Stimulated activated CD8-positive, alpha-beta memory T cell treated with anti-CD3 and anti-CD28 coated beads, Interleukin-15, amount 100 ng/mL, for 4 hours (primary cell): ENCODE results near the gene OR5B21.

Source experiments
- DNase-seq, 2 donors: peaks; one replicate each; pipeline ENCODE4 v3.0.0-alpha.2; 2020; ENCODE audit warnings: low read depth in 2 of 2

OR5B21 gene

DNA sequence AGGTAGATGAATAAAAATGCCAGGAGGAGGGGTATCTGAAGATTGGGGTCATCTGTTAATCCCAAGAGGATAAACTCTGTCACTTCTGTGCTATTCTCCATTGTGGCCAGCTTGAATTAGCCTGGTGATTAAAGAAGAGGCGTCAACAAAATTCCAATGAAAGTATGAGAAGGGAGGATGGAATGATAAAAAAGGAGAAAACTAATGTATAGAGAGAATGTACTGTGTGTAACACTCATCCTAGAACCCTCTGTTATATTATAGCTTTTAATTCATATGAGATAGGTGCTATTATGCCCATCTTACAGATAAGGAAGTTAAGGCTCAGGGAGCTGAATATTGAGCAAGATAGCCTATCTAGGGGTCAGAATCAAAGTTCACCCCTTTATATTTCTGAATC lies at the start of gene OR5B21:
Gene OR5B21, minus strand, starts transcription at position 101 of the 400 bp plus-strand sequence. Its CDS starts 0 bp downstream, at position 101.
- no peak for DNase-seq

DNA sequence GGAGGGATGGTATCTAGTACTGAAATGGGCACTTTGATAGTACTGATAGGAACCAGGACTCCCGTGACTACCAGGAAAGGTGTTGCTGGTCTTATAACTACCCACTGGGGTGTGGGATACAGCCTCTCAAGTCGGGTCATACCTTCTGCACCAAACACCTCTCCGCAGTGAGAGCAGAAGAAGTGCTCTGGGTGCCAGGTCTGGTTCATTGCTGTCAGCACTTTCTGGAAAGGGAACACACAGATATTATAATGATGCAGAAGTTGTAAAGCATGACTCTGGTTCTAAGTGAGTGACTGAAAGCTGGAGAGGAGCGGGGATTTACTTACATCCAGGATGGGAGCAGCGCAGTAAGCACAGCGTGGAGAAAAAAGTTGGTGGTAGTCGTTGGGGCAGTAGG lies 41.7 kb upstream of the OR5B21 start:
- no peak for DNase-seq

DNA sequence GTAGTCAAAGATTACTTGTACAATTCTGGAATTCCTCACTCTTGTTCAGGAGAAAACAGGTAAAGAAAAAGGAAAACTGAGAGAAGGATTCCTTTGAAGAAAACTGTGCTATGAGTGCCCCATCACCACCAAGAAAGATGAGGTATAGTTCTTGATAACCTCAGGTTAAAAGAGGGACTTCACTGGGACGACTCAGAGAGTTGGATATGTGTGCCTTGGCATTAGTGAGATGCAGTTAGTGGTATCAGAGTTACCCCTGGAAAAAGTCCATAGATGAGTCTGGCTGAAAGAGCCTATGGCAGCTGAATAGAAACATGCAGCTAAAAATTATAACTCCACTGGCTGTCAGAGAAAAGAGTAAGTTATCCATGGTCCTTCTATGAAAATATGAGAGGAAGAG lies 38.9 kb upstream of the OR5B21 start:
- DNase-seq, result no peak

DNA sequence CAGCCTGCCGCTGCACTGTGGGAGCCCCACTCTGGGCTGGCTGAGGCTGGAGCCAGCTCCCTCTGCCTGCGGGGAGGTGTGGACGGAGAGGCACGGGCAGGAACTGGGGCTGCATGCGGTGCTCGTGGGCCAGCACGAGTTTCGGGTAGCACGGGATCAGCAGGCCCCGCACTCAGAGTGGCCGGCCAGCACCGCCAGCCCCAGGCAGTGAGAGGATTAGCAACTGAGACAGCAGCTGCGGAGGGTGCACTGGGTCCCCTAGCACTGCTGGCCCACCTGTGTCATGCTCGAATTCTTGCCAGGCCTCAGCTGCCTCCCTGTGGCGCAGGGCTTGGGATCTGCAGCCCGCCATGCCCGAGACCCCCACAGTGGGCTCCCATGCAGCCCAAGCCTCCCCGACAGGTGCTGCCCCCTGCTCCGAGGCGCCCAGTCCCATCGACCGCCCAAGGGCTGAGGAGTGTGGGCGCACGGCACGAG lies 24.0 kb upstream of the OR5B21 start:
- no peak for DNase-seq

DNA sequence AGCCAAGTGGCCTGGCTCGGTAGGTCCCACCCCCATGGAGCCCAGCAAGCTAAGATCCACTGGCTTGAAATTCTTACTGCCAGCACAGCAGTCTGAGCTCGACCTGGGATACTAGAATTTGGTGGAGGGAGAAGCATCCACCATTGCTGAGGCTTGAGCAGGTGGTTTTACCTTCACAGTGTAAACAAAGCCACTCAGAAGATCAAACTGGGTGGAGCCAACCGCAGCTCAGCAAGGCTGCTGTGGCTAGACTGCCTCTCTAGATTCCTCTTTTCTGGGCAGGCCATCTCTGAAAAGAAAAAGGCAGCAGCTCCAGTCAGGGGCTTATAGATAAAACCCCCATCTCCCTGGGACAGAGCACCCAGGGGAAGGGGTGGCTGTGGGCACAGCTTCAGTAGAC lies 22.3 kb upstream of the OR5B21 start:
- DNase-seq, result no peak

DNA sequence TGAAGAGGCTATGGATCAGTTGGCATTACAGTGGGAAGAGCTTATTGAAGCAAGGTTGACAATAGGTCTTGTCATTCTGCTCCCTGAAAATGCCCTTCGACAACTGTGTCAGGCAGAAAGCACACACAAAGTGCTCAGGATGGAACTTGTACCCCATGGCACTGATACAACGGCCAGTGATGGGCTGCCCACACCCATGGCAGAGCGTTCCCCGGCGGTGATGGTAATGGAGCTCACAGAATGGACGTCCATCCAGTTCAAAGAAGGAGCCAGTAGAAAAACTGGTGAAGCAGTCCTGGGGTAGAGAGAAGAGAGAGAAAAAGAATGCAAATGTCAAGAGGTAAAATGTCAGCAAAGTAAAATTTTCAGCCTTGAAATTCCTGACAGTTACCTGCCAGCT lies 19.5 kb upstream of the OR5B21 start:
- no peak for DNase-seq

DNA sequence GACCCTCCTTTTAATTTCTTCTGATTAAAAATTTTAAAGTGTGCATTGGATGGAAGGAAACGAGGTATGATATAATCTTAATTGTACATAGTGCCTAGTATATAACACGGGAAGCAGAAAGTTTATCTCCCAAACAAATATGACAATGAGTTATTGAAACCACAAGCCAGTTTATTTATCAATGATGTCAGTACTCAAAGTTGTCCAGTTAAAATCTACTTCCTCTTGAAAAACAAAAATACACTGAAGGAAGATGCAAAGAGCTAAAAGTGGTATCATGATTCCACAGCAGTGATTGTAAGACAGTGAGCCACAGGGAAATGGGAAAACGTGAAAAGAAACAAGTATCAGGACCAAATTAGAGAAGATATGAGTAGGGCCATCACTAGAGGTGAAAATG lies 18.8 kb upstream of the OR5B21 start:
- DNase-seq, result no peak

DNA sequence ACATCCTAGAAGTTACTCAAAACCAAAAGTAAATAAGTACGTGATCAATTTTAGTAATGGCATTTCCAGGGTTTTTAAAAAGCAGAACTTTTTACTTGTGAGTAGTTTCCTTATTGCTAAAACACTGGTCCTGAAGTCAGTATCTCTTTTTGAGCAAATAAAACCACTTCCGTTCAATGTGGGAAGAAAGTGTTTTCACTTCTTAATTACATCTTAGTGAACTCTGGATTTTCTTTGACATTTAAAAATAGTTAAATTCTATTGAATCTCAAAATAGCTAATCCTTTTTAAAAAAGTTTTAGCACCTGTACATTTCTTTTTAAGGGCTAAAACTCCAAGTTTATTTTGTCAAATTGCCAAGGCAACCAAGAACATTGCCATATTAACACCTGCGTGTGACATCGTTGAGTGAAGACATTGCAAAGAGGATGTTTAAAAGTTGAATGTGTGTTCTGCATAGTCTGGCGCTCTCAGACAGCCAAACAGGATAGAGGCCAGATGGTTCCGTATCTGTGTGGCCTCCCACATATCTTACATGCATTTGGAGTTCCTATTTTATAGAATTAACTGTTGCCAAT lies 17.2 kb upstream of the OR5B21 start:
- no peak for DNase-seq

DNA sequence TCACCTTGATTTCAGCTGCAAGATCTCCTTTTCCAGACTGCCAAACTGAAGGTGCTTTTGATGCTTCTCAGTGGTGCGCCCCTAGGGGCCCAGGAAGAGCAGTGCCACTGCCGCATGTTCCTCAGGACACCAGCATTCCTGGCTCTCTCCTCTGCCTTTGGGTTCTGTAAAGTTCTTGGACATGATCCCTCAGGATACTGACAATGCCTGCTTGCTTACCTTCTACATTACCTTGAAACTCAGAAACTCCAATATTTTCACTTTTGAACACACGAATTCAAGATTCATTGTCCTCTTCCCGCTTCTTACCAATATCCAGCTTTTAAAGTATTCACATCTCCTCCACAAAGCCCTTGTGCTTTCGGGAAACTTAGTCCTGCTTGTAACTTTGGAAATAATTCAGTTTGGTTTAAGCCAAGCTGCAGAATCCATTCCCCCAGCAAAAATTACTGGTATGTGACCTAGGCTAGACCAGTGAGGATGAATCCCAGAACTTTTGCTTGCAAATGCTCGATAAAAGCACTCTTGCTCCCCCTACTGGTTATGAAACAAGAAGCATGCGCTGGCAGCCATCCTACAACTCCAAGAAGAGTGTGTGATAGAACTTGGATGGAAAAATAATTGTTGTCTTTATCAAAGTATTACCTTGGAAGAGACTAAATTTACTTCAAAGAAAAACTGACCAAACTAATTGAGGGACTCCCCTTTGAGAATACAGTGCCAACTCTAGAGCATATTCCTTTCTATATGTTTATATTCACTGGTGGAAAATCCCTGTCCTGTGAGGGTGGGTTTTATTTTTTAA lies 16.5 kb upstream of the OR5B21 start:
- DNase-seq, result no peak

DNA sequence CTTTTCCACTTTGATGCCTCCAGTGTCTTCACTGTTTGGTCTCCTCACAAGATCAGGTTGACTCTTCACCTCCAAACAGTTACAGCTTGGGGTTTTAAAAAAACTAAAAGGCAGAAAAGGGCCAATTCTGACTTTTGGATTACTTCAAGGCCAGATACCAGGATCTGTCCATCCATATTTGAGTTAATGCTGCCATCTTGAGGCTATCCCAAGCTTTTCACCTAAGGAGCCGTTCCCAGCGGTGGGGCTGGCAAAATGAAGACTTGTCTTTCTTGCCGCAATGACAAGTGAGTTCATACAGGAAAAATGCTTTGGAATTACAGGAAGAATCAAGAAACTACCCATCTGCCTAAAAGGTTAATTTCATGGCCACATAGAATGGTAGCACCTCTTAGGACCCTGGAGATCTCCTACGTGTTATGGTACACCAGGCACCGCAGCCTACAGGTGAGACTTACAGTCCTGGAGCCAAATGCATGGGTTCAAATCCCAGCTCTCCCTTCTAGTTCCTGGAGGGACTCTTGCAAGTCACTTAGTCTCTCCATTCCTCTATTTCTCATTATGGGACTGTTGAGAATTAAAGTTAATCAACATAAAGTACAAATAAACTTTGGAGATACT lies 6.0 kb upstream of the OR5B21 start:
- no peak for DNase-seq

DNA sequence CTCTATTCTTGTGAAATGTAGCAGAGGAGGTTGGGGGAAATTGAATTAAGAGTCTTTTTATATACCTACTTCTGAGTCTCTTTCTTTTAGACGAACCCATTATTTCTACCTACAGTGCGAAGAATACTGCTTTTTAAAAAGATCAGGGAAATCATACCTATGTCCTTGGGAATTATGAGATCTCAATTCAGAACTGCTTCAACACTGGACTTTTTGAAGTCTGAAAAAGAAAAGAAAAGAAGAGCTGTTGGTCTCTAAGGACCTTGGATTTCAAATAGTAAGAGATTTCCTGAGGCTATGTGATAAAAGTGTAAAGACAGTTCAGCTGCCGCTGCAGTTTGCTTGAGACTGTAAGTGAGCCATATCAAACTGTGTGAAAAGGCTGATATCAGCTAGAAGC lies 3.7 kb upstream of the OR5B21 start:
- DNase-seq, result no peak

DNA sequence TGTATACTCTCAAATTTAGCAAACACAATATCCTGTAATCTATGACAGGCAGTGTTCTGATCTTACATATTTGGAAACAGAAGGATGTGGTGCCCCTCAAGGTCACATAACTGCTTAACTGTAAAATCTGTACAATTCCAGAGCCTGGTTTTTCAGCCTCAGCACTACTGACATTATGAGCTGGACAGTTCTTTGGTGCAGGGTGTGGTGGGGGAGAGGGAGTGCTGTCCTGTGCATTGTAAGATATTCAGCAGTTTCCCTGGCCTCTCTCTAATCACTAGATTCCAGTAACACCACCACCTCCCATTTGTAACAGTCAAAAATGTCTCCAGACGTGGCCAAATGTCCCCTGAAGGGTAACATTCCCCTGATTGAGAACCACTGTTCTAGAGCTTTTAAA lies 1.8 kb upstream of the OR5B21 start:
- no peak for DNase-seq

DNA sequence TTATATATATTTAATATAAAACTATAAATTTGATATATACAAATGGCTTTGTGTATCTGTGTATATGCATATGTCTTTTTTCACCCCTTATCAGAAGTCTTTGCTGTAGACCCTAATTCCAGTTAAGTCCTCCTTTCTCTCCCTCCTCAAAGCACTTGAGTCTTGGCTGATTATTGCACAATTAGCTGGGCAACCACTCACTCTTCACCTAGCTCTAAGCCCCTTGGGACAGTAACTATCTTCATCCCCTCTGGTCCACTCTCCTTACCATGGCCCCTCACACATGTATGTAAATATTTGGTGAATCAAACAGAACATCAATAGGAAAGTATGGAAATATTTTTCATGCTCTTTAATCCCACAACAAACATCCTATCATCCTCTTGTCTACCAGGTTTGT lies 909 bp upstream of the OR5B21 start:
- DNase-seq, result no peak

DNA sequence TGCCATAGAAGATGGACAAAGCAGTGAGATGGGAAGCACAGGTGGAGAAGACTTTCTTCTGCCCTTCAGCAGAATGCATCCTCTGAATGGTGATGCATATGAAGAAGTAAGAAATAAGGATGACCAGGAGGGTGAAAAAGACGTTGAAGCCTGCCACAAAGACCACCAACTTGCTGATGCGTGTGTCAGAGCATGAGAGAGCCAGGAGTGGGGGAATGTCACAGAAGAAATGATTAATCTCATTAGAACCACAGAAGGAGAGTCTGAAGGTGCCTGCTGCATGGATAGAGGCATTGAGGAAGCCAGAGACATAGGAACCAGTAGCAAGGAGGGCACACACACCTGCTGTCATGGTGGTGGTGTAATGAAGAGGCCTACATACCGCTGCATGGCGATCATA lies 550 bp downstream of the OR5B21 start:
- no peak for DNase-seq

DNA sequence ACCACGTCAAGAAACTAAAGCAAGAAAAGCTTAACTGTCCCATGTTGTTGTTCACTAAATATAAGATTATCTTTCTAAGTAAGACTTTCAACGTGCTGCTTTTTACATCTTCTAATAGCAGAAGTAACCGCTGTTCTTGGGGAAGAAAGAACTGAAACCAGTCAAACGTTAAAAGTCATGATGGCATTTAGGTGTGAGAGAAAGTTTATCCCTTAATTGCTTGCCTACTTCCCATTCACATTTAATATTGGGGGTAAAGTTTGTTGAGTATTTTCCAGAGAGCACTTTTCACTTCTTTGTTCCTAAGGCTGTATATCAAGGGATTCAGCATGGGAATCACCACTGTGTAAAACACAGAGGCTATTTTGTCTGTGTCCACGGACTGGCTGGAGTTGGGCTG lies 970 bp downstream of the OR5B21 start:
- DNase-seq, result no peak

DNA sequence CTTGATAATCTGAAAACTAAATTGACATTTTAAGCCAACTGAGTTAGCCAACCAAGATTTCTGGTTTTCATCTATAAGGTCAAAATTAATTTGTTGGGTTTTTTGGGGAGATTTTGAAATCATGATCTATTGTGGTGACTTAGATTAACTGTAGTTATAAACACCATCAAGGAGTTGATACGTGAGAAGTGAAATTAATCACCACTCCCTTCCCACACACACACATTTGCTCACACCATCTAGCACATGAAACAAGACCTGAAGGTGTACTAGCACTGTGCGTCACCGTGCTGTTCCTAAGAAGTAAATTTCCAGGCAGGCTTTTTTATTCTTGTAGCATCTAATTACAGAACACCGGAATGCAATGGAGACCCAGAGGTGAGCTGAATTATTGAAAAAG lies 2.1 kb downstream of the OR5B21 start:
- no peak for DNase-seq

DNA sequence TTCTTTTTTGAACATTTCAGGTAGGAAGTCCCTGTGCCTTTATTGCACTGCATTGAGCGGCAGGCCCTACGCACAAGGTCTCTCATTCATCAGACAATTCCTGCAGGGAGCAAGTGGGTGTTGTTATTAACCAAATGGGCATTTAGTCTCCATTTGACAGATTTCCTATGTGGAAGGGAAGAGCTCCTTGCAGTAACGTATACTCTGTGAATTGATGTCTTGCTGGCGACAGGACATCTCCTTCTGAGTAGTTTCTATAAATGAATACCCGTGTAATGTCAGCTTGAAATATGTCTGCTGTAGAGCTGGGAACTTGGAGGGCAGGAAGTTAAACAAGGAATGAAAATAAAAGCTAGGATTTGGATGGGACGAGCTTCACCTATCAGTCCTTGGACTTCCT lies 3.7 kb downstream of the OR5B21 start:
- DNase-seq, result no peak

DNA sequence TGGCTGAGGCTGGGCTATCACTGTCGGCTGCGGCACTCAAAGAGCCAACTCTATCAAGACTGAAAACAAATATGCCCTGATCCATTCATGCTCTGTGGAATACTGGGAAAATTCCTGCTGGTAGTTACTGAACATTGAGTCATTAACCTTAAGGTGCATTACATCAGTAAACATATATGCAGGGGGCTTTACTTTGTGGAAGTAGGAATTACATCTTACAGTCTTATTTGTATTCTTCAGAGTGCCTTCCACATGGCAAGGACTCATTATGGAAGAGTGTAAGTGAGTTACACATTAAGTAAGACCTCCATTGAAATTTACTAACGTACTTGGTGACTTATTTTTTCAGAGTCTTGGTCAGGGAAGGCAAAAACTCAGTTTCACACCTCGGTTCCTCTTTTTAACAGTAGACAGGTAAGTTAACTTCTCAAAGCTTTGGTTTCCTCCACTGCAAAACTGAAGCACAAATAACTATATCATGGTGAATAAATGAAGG lies 4.5 kb downstream of the OR5B21 start:
- no peak for DNase-seq

DNA sequence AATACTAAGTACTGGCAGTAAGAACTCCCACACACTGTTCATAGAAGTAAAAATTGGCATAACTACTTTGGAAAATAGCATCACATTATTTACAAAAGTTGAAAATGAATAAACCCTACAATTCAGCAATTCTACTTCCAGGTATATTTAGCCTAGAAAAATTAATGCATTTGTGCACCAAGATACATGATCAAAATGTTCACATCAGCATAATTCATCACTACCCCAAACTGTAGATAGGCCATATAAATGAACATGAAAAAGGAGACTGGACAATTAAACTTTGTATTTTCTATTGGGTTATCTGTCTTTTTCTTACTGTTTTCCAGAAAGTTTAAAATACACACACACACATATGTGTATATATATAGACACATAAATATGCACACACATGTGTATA lies 5.9 kb downstream of the OR5B21 start:
- no peak for DNase-seq

DNA sequence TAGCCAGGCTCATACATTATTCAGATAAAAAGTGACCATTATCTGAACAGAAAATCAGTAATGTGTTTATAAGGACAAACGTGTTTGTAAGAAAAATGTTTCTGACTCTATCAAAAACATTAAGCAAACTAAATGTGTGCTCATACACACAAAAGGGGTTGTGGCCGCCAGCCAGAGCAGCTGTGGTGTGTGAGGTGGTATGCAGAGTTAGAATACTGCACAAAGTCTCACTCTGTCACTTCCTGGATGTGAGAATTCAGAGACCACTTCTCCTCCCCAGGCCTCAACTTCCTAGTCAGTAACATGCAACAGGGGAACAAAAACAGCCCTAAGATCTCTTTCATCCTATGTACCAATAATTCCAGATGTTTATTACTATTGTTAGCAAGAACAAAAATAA lies 9.4 kb downstream of the OR5B21 start:
- DNase-seq, result no peak

DNA sequence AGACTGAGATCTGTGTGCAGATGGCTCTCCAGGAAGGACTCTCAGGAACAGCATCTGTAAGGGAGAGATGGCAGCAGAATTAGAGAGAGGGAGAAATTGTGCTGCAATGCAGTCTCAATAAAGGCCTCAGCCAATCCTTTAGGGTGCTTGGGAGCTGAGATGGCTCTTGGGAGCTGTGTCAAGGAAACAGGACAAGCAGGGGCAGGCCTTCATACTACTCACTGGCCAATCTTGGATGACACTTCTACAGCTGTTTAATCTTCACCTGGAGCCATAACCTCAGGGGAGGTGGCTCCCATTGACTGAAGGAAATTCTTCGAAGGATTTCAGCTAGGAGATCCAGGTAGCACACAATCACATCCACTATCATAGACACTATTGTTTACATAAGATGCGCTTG lies 10.0 kb downstream of the OR5B21 start:
- DNase-seq, result no peak

DNA sequence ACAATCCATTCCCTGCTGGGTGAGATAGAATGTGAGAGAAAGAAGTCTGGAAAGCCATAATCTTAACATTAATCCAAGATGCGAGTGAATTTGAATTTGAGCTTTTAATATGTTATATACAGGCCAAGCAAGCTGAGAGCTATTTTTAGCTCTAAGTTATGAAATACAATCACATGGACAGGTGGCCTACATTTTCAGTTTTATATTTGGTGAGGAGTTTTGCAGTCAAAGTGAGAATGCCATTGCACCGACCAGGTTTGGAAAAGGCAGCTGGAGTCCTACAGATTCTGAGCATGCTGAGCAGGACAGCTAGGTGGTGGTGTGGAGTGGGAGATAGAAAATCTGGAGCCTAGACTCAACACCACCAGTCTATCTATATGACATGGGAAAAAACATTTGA lies 12.0 kb downstream of the OR5B21 start:
- DNase-seq, result no peak

DNA sequence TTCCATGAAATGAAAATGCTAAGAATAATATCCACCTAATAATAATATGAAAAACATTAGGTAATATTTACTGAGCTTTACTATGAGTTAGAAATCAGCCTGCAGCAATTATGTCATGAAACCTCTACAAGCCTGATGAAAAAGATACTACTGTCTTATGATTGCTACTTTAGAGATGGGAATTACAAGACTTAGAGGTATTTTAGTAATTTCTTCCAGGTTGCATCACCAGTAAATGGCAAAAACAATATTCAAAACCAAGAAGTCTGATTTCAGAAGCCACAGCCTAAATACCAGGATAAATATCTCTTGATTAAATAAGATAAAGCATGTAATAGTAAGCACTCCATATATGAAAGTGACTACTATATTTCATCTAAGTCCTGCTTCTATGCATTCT lies 13.8 kb downstream of the OR5B21 start:
- DNase-seq, result no peak
